Activated CD4-positive, alpha-beta T cell treated with anti-CD3 and anti-CD28 coated beads for 36 hours (primary cell): ENCODE data around the gene KLF13. TPM values are rescaled to one million over a fixed set of nuclear protein-coding genes. Genes with fewer than 3 reads are reported as not detected.

Source experiments
- ATAC-seq: fragments of 200-7000 bp; cut with Tn5 transposase; one replicate; pipeline ENCODE4 v1.10.0; 2021; ENCODE audit warnings: mild to moderate bottlenecking, moderate library complexity
- CTCF ChIA-PET: fragments of 350-600 bp; sonication (Branson Sonifier 250); formaldehyde crosslinking; loops from one replicate; lab custom pipeline; 2021; ENCODE audit warnings: antibody characterized with exemption; lab: Charles Lee
- POLR2A ChIA-PET: fragments of 350-600 bp; sonication (Branson Sonifier 250); formaldehyde crosslinking; loops from one replicate; lab custom pipeline; 2021; ENCODE audit warnings: antibody characterized with exemption, inconsistent platforms; lab: Charles Lee
- DNase-seq: peaks from one replicate; pipeline ENCODE4 v3.0.0-alpha.2; 2020
- H3K27ac Mint-ChIP-seq: one replicate; pipeline ENCODE4 v1.8.0; 2021; ENCODE audit warnings: mixed read lengths
- H3K27me3 Mint-ChIP-seq: one replicate; pipeline ENCODE4 v1.8.0; 2021; ENCODE audit warnings: mixed read lengths
- H3K36me3 Mint-ChIP-seq: one replicate; pipeline ENCODE4 v1.8.0; 2021; ENCODE audit warnings: low read depth, mixed read lengths
- H3K4me1 Mint-ChIP-seq: one replicate; pipeline ENCODE4 v1.8.0; 2021; ENCODE audit warnings: mixed read lengths
- H3K4me3 Mint-ChIP-seq: one replicate; pipeline ENCODE4 v1.8.0; 2021; ENCODE audit warnings: mild to moderate bottlenecking, moderate library complexity, mixed read lengths
- H3K9me3 Mint-ChIP-seq: one replicate; pipeline ENCODE4 v1.8.0; 2021; ENCODE audit warnings: low read depth, mixed read lengths
- intact Hi-C, 2 experiments: fragments of 100-400 bp; cut with DNase I in 1 of 2; cut with micrococcal nuclease in 1 of 2; formaldehyde crosslinking; loops; one replicate each; pipeline versions ENCODE4 v1.14.2 to v1.15.1; 2022 to 2024; cut with DNase I, micrococcal nuclease
- total RNA-seq, 2 experiments: library from RNA; stranded (reverse); gene quantifications; one replicate each; pipeline ENCODE4 v1.2.3, GENCODE V29; 2021

Gene KLF13
- total RNA-seq, 2 experiments from 2014 or later, result 147 to 212 TPM

GRCh38 chr15:31341071-31341470 lies 14.4 kb downstream of the KLF13 start:
- CTCF ChIA-PET, result interaction anchor here (0.7 to 1.2 kb wide), 3 partner anchors 8 to 126 kb away, joined by 3 to 4 read pairs (median 3); no protein-coding TSS in a partner anchor
- DNase-seq (no peak), ATAC-seq (no peak)
- Mint-ChIP-seq H3K4me1 (peaks cover 97% of the 10 kb centered on the region), H3K4me3 (peak overlapping the region; percentile 3), H3K27ac (peak overlapping the region; percentile 86), H3K9me3 (no peaks in the 10 kb centered on the region), H3K27me3 (no peaks in the 10 kb centered on the region), H3K36me3 (peaks cover 5% of the 10 kb centered on the region)
- POLR2A ChIA-PET, result interaction anchor here (1.0 kb wide), 1 partner anchor 95 kb away, joined by 4 read pairs; no protein-coding TSS in a partner anchor
- intact Hi-C loops, result no loop called here

DNA sequence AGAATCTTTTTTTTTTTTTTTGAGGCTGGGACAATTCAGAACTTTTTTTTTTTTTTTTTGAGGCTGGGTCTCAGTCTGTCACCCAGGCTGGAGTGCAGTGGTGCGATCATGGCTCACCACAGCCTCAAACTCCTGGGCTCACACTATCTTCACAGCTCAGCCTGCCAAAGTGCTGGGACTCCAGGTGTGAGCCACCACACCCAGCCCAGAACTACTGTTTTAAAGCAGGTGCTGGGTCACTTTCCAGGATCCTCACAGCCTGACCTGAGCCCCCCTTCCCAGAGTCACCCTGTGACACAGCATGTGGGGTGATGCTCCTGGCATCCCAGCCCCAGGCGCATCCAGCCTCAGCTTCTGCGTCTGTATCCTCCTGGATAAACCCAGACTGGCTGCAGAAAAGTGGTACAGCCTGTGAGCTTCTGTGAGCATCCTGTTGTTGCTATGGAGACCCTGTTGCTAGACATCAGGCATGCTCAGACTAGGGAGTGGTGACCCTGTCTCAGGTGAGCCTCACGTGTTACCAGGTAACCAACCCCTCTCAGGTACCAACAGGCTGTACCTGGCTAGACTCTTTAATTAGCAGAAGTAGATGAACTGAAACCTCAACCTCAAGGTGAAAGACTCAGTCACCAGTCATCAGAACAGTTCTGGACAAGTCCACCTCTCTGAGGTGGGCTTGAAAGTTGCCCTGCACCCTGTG lies 15.0 kb downstream of the KLF13 start:
- intact Hi-C loops, result no loop called here
- no peak for DNase-seq
- POLR2A ChIA-PET, result interaction anchor here (1.2 to 1.4 kb wide), 2 partner anchors 13 to 24 kb away, joined by 3 to 4 read pairs; no protein-coding TSS in a partner anchor
- no peaks in the 10 kb centered on the region for H3K9me3 Mint-ChIP-seq
- CTCF ChIA-PET, result interaction anchor here (0.6 to 3.3 kb wide), 11 partner anchors 7 to 149 kb away, joined by 3 to 13 read pairs (median 4); no protein-coding TSS in a partner anchor
- no peak for ATAC-seq
- no peak overlapping the region for H3K4me3 Mint-ChIP-seq
- no peaks in the 10 kb centered on the region for H3K27me3 Mint-ChIP-seq
- peak overlapping the region; percentile 86 for H3K27ac Mint-ChIP-seq
- H3K36me3 Mint-ChIP-seq, result peaks cover 11% of the 10 kb centered on the region
- H3K4me1 Mint-ChIP-seq, result peaks cover 97% of the 10 kb centered on the region

DNA sequence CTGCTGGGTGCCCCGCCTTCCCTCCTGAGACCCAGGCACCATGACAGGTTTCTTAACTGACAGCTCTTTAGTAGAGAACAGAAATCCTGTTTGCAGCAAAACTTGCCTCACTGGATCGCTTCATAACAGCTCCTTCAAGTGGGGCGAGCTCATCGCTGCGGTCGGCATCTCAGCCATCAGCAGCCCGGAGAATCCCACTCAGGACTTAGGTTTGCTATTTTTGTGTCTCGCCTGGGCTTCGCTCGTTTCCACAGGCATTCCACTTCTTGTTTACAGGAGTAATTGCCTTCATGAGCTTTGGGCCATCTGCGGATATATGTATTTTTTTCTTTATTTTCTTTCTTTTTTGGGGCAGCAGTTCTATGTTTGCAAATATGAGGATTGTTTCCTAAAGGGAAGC lies 15.7 kb downstream of the KLF13 start:
- Mint-ChIP-seq H3K27ac (peak overlapping the region; percentile 84), H3K9me3 (no peaks in the 10 kb centered on the region), H3K36me3 (peaks cover 16% of the 10 kb centered on the region), H3K4me3 (peak overlapping the region; percentile 68), H3K27me3 (no peaks in the 10 kb centered on the region), H3K4me1 (peaks cover 97% of the 10 kb centered on the region)
- intact Hi-C loops, result no loop called here
- no peak for ATAC-seq
- CTCF ChIA-PET, result interaction anchor here (0.6 to 3.3 kb wide), 11 partner anchors 11 to 148 kb away, joined by 3 to 13 read pairs (median 4); no protein-coding TSS in a partner anchor
- no peak for DNase-seq
- POLR2A ChIA-PET, result interaction anchor here (0.8 to 1.9 kb wide), 4 partner anchors 10 to 92 kb away, joined by 3 to 6 read pairs (median 4); no protein-coding TSS in a partner anchor

GRCh38 chr15:31342781-31343626 lies 16.4 kb downstream of the KLF13 start:
- Mint-ChIP-seq H3K4me1 (peaks cover 97% of the 10 kb centered on the region), H3K9me3 (no peaks in the 10 kb centered on the region), H3K4me3 (peak overlapping the region; percentile 68), H3K27ac (peak overlapping the region; percentile 97), H3K27me3 (no peaks in the 10 kb centered on the region), H3K36me3 (peaks cover 23% of the 10 kb centered on the region)
- DNase-seq (peak; percentile 61), ATAC-seq (no peak)
- ChIA-PET CTCF (interaction anchor here (0.6 to 3.3 kb wide), 10 partner anchors 11 to 146 kb away, joined by 3 to 13 read pairs (median 4); no protein-coding TSS in a partner anchor), POLR2A (interaction anchor here (0.8 to 1.9 kb wide), 4 partner anchors 10 to 92 kb away, joined by 3 to 6 read pairs (median 4); no protein-coding TSS in a partner anchor)
- intact Hi-C loops, result no loop called here

GRCh38 chr15:31343831-31344230 lies 17.2 kb downstream of the KLF13 start:
- peak overlapping the region; percentile 97 for H3K27ac Mint-ChIP-seq
- POLR2A ChIA-PET, result interaction anchor here (1.9 kb wide), 1 partner anchor 91 kb away, joined by 6 read pairs; no protein-coding TSS in a partner anchor
- CTCF ChIA-PET, result interaction anchor here (1.1 to 3.3 kb wide), 3 partner anchors 8 to 48 kb away, joined by 3 to 13 read pairs (median 4); no protein-coding TSS in a partner anchor
- peaks cover 30% of the 10 kb centered on the region for H3K36me3 Mint-ChIP-seq
- ATAC-seq, result no peak
- H3K4me1 Mint-ChIP-seq, result peaks cover 97% of the 10 kb centered on the region
- H3K9me3 Mint-ChIP-seq, result no peaks in the 10 kb centered on the region
- peak overlapping the region; percentile 12 for H3K4me3 Mint-ChIP-seq
- no peak for DNase-seq
- intact Hi-C loops, result no loop called here
- no peaks in the 10 kb centered on the region for H3K27me3 Mint-ChIP-seq

- Mint-ChIP-seq H3K9me3 (no peaks in the 10 kb centered on the region), H3K27me3 (no peaks in the 10 kb centered on the region), H3K4me3 (peak overlapping the region; percentile 87), H3K27ac (peak overlapping the region; percentile 97), H3K4me1 (peaks cover 97% of the 10 kb centered on the region), H3K36me3 (peaks cover 32% of the 10 kb centered on the region)
- intact Hi-C loops, result no loop called here
- POLR2A ChIA-PET, result interaction anchor here (1.0 kb wide), 1 partner anchor 10 kb away, joined by 3 read pairs; no protein-coding TSS in a partner anchor
- ATAC-seq, result no peak
- CTCF ChIA-PET, result interaction anchor here (1.1 to 3.3 kb wide), 3 partner anchors 8 to 48 kb away, joined by 3 to 13 read pairs (median 4); no protein-coding TSS in a partner anchor
- DNase-seq, result no peak
These were observed 17.6 kb downstream of the KLF13 start for GRCh38 chr15:31344266-31344665.

DNA sequence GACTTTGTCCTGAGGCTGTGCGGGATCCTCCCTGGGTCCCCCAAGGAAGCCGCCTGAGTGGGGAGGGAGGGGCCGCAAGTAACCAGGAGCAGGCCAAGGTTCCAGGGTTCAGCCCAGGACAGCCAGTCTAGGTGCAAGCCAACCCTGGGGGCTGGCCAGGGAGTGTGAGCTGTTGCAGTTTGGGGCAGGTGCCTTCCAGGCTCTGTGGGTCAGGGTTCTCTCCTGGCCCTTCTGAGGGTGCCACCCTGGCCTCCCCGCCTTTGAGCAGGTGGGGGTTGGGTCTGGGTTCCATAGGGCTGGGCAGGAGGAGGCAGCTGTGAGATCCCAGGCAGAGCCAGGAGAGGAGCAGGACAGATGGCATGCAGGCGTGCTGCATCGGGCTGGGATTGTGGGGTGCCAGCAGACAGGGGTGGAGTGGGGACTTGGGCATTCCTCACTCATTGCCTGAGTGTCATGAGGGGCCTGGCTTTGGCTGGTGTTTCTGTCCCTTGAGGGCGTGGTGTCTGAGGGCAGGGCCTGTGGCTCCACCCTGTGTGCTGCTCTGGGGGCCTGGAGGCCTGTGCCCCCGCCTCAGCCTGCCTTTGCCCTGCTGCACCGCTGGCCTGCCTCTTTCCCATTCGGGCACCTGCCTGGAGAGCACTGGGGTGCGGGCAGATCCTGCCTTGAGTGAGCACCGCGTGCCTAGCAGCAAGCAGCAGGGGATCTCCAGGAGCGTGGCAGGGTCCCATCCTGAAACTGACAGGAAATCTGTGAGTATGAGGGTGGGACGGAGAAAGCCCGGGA lies 18.4 kb downstream of the KLF13 start:
- POLR2A ChIA-PET, result interaction anchor here (0.7 to 1.5 kb wide), 4 partner anchors 9 to 74 kb away, joined by 3 to 4 read pairs (median 3); no protein-coding TSS in a partner anchor
- H3K36me3 Mint-ChIP-seq, result peaks cover 39% of the 10 kb centered on the region
- intact Hi-C loops, result loop anchor here (5.0 kb wide), 3 partner anchors 47 to 142 kb away; no protein-coding TSS in a partner anchor
- no peaks in the 10 kb centered on the region for H3K9me3 Mint-ChIP-seq
- H3K27ac Mint-ChIP-seq, result peak overlapping the region; percentile 97
- H3K27me3 Mint-ChIP-seq, result no peaks in the 10 kb centered on the region
- H3K4me3 Mint-ChIP-seq, result peak overlapping the region; percentile 87
- ATAC-seq (peak; percentile 12), DNase-seq (peak; percentile 65)
- peaks cover 97% of the 10 kb centered on the region for H3K4me1 Mint-ChIP-seq
- CTCF ChIA-PET, result interaction anchor here (1.1 to 3.3 kb wide), 4 partner anchors 9 to 90 kb away, joined by 3 to 13 read pairs (median 8); no protein-coding TSS in a partner anchor

- Mint-ChIP-seq H3K4me3 (peak overlapping the region; percentile 87), H3K36me3 (peaks cover 43% of the 10 kb centered on the region), H3K9me3 (no peaks in the 10 kb centered on the region), H3K4me1 (peaks cover 97% of the 10 kb centered on the region), H3K27ac (peak overlapping the region; percentile 97), H3K27me3 (no peaks in the 10 kb centered on the region)
- POLR2A ChIA-PET, result interaction anchor here (0.6 to 2.3 kb wide), 10 partner anchors 11 to 143 kb away, joined by 3 to 6 read pairs (median 4); no protein-coding TSS in a partner anchor
- peak; percentile 11 for ATAC-seq
- intact Hi-C loops, result loop anchor here (2.0 to 5.0 kb wide), 8 partner anchors 15 to 142 kb away; partner anchors contain the start of gene KLF13 (in 1 of the 2)
- peak; percentile 61 for DNase-seq
- CTCF ChIA-PET, result interaction anchor here (0.7 to 3.4 kb wide), 6 partner anchors 11 to 103 kb away, joined by 3 to 20 read pairs (median 11); no protein-coding TSS in a partner anchor
These were observed 19.2 kb downstream of the KLF13 start for GRCh38 chr15:31345606-31346366.

DNA sequence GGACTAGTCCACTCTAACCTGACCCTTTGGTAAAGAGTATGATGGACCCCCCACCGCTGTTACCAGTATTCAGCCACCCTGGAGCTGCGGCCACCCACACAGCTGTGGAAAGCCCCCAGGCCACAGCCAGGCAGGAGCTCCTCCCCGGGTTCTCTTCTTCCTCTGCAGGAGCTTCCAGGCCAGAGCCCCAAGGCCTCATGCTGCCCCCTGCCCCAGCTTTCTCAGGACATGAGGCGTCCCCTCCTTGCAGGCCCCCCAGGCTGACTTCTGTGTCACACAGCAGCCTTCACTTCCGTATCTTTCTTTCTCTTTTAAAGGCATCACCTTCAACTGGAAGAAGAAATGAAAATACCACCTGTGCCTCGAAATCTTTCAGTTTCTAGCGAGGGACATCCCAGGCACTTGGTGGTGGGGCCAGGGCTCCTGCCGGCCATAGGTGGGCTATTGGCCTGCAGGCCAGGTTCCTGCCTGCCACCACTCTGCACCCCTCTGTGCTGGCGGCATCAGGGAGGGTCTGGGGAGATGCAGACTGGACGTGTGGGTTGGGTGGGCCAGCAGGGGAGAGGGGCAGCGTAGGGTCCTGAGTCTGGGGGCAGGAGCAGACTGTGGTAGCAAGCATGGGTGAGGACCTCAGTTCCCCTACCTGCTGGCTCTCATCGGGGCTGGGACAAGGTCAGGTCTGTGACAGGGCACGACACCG lies 19.9 kb downstream of the KLF13 start:
- CTCF ChIA-PET, result interaction anchor here (0.7 to 3.4 kb wide), 11 partner anchors 8 to 142 kb away, joined by 3 to 20 read pairs (median 6); no protein-coding TSS in a partner anchor
- Mint-ChIP-seq H3K27ac (peak overlapping the region; percentile 97), H3K36me3 (peaks cover 48% of the 10 kb centered on the region), H3K4me3 (peak overlapping the region; percentile 87), H3K27me3 (no peaks in the 10 kb centered on the region), H3K4me1 (peaks cover 97% of the 10 kb centered on the region), H3K9me3 (no peaks in the 10 kb centered on the region)
- DNase-seq, result peak; percentile 71
- peak; percentile 8 for ATAC-seq
- intact Hi-C loops, result loop anchor here (1.0 to 5.0 kb wide), 12 partner anchors 7 to 141 kb away; partner anchors contain the start of gene KLF13 (in 1 of the 2)
- POLR2A ChIA-PET, result interaction anchor here (0.6 to 2.3 kb wide), 13 partner anchors 10 to 144 kb away, joined by 3 to 6 read pairs (median 4); no protein-coding TSS in a partner anchor
